NOMO-1 (cell line): ENCODE measurements around the gene NF1.
"Not testable (repeated sequence)": the region's sequence is repeated elsewhere in the genome, so short reads cannot be mapped to it uniquely, and the experiment has no call there.

Experiments used
- DNase-seq, 2 experiments: peaks; one replicate each; lab custom pipeline; 2025; ENCODE audit not compliant: unreplicated experiment in 2 of 2; lab: John Stamatoyannopoulos, UW

NF1 gene

GRCh38 chr17:31094600-31095235 is at the start of gene NF1:
Gene NF1 (plus strand): TSS chr17:31094977. CDS start chr17:31095310, 333 bp downstream.
- DNase-seq = peak; percentile 92 to 94

- DNase-seq = not testable (repeated sequence)
Measured at GRCh38 chr17:31046856-31047425, 47.8 kb upstream of the NF1 start.

GRCh38 chr17:31048142-31048541 is 46.6 kb upstream of the NF1 start:
- DNase-seq = no peak

GRCh38 chr17:31048780-31049179 is 46.0 kb upstream of the NF1 start:
- DNase-seq = no peak

- no peak for DNase-seq
Measured at GRCh38 chr17:31050948-31051347, 43.8 kb upstream of the NF1 start.

- peak; percentile 81 to 97 for DNase-seq
Measured at GRCh38 chr17:31051506-31051905, 43.3 kb upstream of the NF1 start.

GRCh38 chr17:31052187-31052889 is 42.4 kb upstream of the NF1 start:
- peak; percentile 93 to 100 for DNase-seq

- DNase-seq = no peak
Measured at GRCh38 chr17:31053071-31053470, 41.7 kb upstream of the NF1 start.

GRCh38 chr17:31054761-31055160 is 40.0 kb upstream of the NF1 start:
- DNase-seq = no peak

GRCh38 chr17:31058976-31059375 is 35.8 kb upstream of the NF1 start:
- peak; percentile 69 to 80 for DNase-seq

- peak; percentile 33 to 71 for DNase-seq
Measured at GRCh38 chr17:31060791-31061550, 33.8 kb upstream of the NF1 start.

- peak in 1 of 2 experiments; percentile 36 for DNase-seq
Measured at GRCh38 chr17:31061678-31062077, 33.1 kb upstream of the NF1 start.

- DNase-seq = no peak
Measured at GRCh38 chr17:31062346-31062745, 32.4 kb upstream of the NF1 start.

- DNase-seq = no peak
Measured at GRCh38 chr17:31064707-31065106, 30.1 kb upstream of the NF1 start.

- peak in 1 of 2 experiments; percentile 66 for DNase-seq
Measured at GRCh38 chr17:31067691-31068184, 27.0 kb upstream of the NF1 start.

- peak; percentile 24 to 67 for DNase-seq
Measured at GRCh38 chr17:31068291-31068690, 26.5 kb upstream of the NF1 start.

GRCh38 chr17:31072186-31072585 is 22.6 kb upstream of the NF1 start:
- DNase-seq = peak; percentile 21 to 67

GRCh38 chr17:31073411-31073810 is 21.4 kb upstream of the NF1 start:
- no peak for DNase-seq

GRCh38 chr17:31074772-31075555 is 19.8 kb upstream of the NF1 start:
- no peak for DNase-seq

GRCh38 chr17:31078290-31078689 is 16.5 kb upstream of the NF1 start:
- DNase-seq = no peak
